Sigmoid colon (tissue), 3 donors: ENCODE results near the gene B3GNT3.

Experiments used
- CTCF ChIP-seq, 4 experiments: fragments of 450-650 bp in 3 of 4; fragments of 200-600 bp in 1 of 4; IDR thresholded peaks; one replicate each; pipeline ENCODE4 v1.5.1; 2016 to 2019; ENCODE audit warnings: antibody characterized with exemption in 4 of 4, mild to moderate bottlenecking in 3 of 4, moderate library complexity in 2 of 4
- POLR2A ChIP-seq, 2 donors: fragments of 450-650 bp; IDR thresholded peaks; one replicate each; pipeline ENCODE4 v1.6.1; 2016; ENCODE audit warnings: antibody characterized with exemption in 2 of 2, mild to moderate bottlenecking in 2 of 2, moderate library complexity in 2 of 2

- TF ChIP-seq CTCF (IDR thresholded peaks at IDR 0.05), result no peak
- no peak for TF ChIP-seq POLR2A (IDR thresholded peaks at IDR 0.05)
Measured at GRCh38 chr19:17764348-17764747, 30.6 kb upstream of the B3GNT3 start.
